AG09309 (cell line): ENCODE results near the gene MT4.

Experiments used
- DNase-seq: peaks from one replicate; pipeline ENCODE4 v3.0.0-alpha.2; 2010; ENCODE audit warnings: low read depth
- H3K4me3 ChIP-seq: 2 replicates; pipeline ENCODE4 v1.5.1; 2011; ENCODE audit warnings: mild to moderate bottlenecking, low read depth, low read length, moderate library complexity; ENCODE audit not compliant: control insufficient read depth
- TF ChIP-seq, protein P1 (sequence below): IDR thresholded peaks from 2 replicates; pipeline ENCODE4 v1.5.1; 2011; ENCODE audit warnings: mild to moderate bottlenecking, low read depth, low read length, inconsistent platforms; ENCODE audit not compliant: insufficient read depth, control insufficient read depth; ENCODE audit errors: missing control alignments

MT4 gene

DNA sequence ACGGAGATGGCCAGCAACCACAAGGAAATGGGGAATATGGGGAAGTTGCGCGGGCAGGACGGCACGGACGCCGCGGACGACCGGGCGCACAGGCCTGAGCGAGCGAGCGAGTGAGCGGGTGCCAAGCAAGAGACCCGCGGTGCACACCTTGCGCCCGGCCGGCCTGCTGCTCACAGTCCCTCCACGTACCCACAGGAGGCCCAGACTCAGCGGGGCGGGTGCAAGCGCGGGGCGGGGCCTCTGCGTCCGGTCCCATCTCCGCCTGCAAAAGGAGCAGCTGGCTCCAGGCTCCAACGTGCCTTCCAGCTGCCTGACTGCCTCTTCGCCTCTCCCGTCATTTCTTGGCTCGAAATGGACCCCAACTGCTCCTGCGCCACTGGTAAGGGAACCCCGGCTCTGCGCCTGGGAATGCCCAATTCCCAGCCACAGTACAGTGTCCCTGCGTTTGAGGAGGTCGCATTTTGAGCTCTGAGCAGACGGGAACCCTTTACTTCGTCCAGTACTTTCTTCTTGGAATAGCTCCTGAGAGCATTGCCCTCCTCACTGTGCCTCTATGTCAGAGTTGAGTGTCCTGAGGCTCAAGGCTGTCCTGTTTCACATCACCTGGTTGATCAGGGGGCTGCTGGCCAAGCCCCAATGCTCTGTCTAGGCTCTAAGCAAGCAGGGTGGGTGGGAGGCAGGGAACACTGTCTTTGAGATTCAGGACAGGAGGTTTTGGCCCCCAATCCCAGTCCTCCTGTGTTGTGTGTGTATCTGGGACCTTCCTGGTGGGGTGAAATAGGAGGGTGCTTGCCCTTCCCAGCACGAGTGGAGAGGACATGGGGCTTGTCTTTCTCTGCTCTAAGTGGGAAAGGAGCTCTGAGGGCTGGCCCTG, 52.6 kb downstream of the MT4 start:
- peak overlapping the region; percentile 16 for H3K4me3 ChIP-seq
- TF ChIP-seq, protein P1, sequence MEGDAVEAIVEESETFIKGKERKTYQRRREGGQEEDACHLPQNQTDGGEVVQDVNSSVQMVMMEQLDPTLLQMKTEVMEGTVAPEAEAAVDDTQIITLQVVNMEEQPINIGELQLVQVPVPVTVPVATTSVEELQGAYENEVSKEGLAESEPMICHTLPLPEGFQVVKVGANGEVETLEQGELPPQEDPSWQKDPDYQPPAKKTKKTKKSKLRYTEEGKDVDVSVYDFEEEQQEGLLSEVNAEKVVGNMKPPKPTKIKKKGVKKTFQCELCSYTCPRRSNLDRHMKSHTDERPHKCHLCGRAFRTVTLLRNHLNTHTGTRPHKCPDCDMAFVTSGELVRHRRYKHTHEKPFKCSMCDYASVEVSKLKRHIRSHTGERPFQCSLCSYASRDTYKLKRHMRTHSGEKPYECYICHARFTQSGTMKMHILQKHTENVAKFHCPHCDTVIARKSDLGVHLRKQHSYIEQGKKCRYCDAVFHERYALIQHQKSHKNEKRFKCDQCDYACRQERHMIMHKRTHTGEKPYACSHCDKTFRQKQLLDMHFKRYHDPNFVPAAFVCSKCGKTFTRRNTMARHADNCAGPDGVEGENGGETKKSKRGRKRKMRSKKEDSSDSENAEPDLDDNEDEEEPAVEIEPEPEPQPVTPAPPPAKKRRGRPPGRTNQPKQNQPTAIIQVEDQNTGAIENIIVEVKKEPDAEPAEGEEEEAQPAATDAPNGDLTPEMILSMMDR, result no peak
- no peak for DNase-seq

DNA sequence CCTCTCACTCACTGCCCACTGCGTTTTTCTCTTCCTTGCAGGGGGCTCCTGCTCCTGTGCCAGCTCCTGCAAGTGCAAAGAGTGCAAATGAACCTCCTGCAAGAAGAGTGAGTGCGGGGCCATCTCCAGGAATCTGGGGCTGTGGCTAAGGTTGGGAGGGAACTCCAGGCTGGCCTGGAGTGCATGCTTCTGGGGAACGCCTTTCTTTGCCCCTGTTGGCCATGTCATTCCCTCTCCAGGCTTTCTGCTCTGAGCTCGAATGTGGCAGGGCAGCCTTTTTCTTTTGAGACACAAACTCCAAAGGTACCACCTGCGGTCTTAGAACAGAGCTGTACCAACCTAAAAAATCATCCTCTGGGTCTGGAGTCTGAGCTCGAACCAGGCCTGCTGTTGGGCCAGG, 53.3 kb downstream of the MT4 start:
- no peak for DNase-seq
- no peak overlapping the region for H3K4me3 ChIP-seq
- TF ChIP-seq, protein P1, result no peak
